Activated naive CD4-positive, alpha-beta T cell treated with anti-CD3 and anti-CD28 coated beads, Interleukin-2, amount 10 ng/mL, durations not matched to agents 7 days and 5 days (primary cell): ENCODE measurements around the gene INPP5A.
"Not testable (repeated sequence)": the region's sequence is repeated elsewhere in the genome, so short reads cannot be mapped to it uniquely, and the experiment has no call there.

ENCODE experiments used
- CTCF ChIA-PET: fragments of 350-600 bp; sonication (Branson Sonifier 250); formaldehyde crosslinking; loops from one replicate; lab custom pipeline; 2021; ENCODE audit warnings: antibody characterized with exemption; lab: Charles Lee
- DNase-seq: peaks from one replicate; pipeline ENCODE4 v3.0.0-alpha.2; 2020
- H3K27ac Mint-ChIP-seq: one replicate; pipeline ENCODE4 v1.8.0; 2021; ENCODE audit warnings: mild to moderate bottlenecking, moderate library complexity, mixed read lengths
- H3K27me3 Mint-ChIP-seq: one replicate; pipeline ENCODE4 v1.8.0; 2021; ENCODE audit warnings: mild to moderate bottlenecking, mixed read lengths
- H3K36me3 Mint-ChIP-seq: one replicate; pipeline ENCODE4 v1.8.0; 2021; ENCODE audit warnings: mixed read lengths
- H3K4me1 Mint-ChIP-seq: one replicate; pipeline ENCODE4 v1.8.0; 2021; ENCODE audit warnings: mixed read lengths
- H3K4me3 Mint-ChIP-seq: one replicate; pipeline ENCODE4 v1.8.0; 2021; ENCODE audit warnings: mild to moderate bottlenecking, moderate library complexity, mixed read lengths
- H3K9me3 Mint-ChIP-seq: one replicate; pipeline ENCODE4 v1.8.0; 2021; ENCODE audit warnings: mixed read lengths

Gene INPP5A

DNA sequence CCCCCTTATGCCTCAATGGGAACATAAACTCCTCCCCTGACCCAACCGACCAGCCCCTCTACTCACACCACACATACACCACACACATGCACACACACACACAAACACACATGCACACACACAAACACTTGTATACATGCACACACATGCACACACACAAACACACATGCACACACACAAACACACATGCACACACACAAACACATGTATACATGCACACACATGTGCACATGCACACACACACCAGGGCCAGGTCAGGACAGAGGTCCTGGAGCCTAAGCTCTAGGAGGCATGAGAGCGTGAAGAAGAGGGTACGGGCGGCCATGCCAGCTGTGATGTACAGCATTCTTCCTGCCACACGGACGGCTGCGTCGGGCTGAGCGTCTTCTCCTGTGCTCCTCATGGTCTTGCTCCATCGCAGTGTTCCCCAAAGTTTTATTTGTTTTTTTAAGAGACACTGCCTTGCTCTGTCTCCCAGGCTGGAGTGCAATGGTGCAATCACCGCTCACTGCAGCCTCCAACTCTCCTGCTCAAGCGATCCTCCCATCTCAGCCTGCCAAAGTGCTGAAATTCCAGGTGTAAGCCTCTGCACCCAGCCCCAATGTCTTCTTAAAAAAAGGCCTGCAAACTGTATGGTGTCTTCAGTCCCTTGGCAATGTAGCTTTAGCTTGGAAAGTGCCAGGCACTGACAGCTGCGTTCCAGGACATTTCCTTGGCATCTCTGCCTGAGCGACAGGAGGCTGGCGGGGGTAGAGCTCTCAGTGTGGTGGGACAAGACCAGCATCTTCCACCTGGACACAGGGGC, 38.8 kb upstream of the INPP5A start:
- Mint-ChIP-seq H3K36me3 (no peaks in the 10 kb centered on the region), H3K4me1 (no peaks in the 10 kb centered on the region), H3K4me3 (no peak overlapping the region), H3K27ac (no peak overlapping the region), H3K9me3 (no peaks in the 10 kb centered on the region), H3K27me3 (peaks cover 7% of the 10 kb centered on the region)
- CTCF ChIA-PET: no interaction called here
- no peak for DNase-seq

DNA sequence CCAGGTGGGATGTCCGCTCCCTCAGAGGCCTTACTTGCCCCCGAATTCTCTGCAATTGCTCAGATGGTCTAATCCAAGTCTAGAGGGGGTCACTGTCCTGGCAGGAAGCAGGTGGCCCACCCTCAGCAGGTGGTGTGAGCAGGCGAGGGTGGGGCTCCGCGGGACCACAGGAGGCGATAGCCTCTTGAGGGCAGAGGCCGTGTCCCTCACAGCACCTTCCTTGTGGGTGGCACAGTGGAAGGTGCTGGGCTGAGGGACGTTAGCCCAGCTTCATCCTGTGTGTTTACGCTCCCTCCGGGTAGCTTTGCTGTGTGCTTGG, 38.3 kb upstream of the INPP5A start:
- CTCF ChIA-PET: no interaction called here
- Mint-ChIP-seq H3K4me1 (no peaks in the 10 kb centered on the region), H3K9me3 (no peaks in the 10 kb centered on the region), H3K27ac (no peak overlapping the region), H3K27me3 (peaks cover 7% of the 10 kb centered on the region), H3K4me3 (no peak overlapping the region), H3K36me3 (no peaks in the 10 kb centered on the region)
- no peak for DNase-seq

DNA sequence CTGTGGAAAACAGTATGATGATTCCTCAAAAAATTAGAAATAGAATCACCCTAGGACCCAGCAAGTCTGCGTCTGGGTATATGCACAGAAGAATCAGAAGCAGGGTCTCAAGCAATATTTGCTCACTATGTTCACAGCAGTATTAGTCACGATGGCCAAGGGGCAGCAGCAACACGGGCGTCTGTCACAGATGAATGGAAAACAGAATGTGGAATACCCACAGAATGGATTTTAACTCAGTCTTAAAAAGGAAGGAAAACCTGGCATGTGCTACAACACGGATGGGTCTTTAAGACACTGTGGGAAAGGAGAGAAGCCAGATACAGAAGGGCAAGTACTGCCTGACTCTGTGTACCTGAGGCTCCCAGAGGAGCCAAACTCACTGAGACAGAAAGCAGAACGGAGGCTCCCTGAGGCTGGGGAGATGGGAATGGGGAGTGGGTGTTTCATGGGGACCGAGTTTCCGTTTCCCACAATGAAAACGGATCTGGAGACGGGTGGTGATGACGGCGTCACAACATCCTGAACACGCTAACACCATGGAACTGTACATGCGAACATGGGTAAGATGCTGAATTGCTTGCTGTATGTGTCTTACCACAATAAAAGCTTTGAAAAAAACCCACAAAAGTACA, 36.7 kb upstream of the INPP5A start:
- H3K4me1 Mint-ChIP-seq: no peaks in the 10 kb centered on the region
- H3K4me3 Mint-ChIP-seq: no peak overlapping the region
- H3K9me3 Mint-ChIP-seq: no peaks in the 10 kb centered on the region
- DNase-seq: no peak
- CTCF ChIA-PET: no interaction called here
- no peaks in the 10 kb centered on the region for H3K36me3 Mint-ChIP-seq
- H3K27ac Mint-ChIP-seq: no peak overlapping the region
- H3K27me3 Mint-ChIP-seq: peaks cover 7% of the 10 kb centered on the region

DNA sequence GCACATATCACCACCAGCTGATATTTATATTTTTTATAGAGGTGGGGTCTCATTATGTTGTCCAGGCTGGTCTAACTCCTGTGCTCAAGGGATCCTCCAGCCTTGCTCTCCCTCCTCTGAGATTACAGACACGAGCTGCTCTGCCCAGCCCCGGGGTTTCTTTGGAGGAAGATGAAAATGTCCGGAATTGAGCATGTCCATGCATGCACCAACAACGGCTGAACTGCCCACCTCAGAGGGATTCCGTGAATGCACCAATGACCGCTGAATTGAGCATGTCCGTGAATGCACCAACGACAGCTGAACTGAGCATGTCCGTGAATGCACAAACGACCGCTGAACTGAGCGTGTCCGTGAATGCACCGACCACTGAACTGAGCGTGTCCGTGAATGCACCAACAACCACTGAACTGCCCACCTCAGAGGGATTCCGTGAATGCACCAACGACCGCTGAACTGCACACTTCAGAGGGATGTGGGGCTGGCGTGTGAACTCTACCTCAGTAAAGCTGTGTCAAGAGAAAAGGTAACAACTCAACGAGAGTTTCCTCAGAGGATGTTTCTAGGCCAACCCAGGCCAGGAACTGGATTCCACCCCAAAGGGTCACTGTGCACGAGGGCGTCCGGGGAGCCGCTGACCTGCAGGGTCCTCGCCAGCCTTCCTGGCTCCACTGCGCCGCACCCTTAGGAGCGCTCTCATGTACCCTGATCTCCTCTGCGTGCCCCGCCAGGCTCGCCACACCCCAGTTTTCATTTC, 34.9 kb upstream of the INPP5A start:
- H3K27me3 Mint-ChIP-seq: peaks cover 4% of the 10 kb centered on the region
- no peak overlapping the region for H3K4me3 Mint-ChIP-seq
- H3K36me3 Mint-ChIP-seq: no peaks in the 10 kb centered on the region
- CTCF ChIA-PET: no interaction called here
- DNase-seq: no peak
- H3K4me1 Mint-ChIP-seq: no peaks in the 10 kb centered on the region
- no peaks in the 10 kb centered on the region for H3K9me3 Mint-ChIP-seq
- no peak overlapping the region for H3K27ac Mint-ChIP-seq

DNA sequence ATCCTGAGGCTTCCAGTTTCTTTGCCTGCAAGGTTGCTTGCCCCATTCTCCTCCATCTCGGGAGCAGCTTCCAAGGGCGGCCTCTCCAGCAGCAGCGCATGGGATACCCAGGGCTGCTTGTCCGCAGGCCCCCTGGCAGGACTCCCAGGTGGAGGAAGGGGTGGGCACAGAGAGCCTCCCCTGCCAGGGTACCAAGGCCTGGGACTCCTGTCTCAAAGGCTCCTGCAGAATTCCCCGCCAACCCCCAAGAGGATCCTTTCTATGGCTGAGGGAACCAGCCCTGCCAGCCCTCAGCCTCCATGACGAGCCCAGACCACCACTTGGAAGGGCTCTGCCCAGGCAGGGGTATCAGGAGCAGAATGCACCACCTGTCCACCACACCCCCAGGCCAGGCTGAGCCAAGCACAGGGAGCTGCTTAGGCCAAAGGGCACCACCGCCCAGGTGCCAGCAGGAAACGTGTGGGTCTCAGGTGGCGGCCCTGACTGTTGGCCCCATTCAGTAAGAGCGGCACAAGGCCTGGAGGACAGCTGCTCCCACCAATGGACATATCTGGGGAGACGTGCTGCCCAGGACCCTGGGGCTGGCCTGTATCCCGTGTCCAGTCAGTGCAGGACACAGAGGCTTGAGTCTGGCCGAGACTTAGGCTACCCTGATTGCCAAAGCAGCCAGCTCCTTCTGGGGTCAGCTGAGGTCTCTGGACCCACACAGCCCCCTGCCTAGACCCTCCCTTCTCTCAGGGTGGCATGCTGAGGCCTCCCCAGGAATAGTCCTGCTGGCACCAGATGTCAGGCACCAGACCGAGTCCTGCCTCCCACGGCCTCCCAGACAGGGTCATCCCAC, 33.8 kb upstream of the INPP5A start:
- Mint-ChIP-seq H3K4me3 (no peak overlapping the region), H3K4me1 (no peaks in the 10 kb centered on the region), H3K27me3 (peaks cover 4% of the 10 kb centered on the region), H3K9me3 (no peaks in the 10 kb centered on the region), H3K36me3 (no peaks in the 10 kb centered on the region), H3K27ac (no peak overlapping the region)
- CTCF ChIA-PET: no interaction called here
- no peak for DNase-seq

DNA sequence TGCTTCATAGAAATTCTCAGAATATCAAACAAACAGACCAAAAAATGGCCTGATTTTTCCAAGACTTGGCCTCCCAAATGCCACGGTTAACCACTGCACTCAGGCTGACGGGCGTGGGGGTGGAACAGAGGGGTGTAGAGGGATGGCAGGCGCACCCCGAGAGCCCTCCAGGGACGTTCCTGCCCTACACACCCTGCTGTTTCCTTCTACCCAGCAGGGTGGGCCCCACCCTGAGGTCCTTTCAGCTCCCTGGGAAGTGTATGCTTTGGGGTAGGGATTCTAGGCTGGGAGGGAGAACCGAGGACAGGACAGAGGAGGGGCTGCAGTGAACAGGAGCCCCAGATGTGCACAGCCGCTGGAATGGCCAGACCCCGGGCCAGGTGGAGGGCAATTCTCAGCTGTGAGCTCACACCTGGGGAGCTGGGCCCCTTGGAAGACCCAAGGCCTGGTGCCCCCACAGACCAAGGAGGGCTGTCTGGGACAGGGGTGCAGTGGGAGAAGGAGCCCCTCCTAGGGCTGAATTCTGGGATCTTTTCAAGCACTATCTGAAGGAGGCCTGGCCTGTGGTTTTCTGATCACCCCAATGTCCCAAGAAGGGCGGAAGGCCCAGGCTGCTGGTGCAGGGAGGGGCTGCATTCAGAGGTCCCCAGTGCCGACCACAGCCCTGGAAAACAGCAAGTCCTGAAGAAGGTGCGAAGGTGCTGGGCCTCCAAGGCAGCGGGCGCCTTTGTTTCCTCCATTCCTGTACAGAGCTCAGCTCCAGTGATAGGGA, 32.9 kb upstream of the INPP5A start:
- DNase-seq: no peak
- no peak overlapping the region for H3K27ac Mint-ChIP-seq
- CTCF ChIA-PET: no interaction called here
- no peaks in the 10 kb centered on the region for H3K9me3 Mint-ChIP-seq
- no peaks in the 10 kb centered on the region for H3K4me1 Mint-ChIP-seq
- no peaks in the 10 kb centered on the region for H3K36me3 Mint-ChIP-seq
- H3K4me3 Mint-ChIP-seq: no peak overlapping the region
- peaks cover 4% of the 10 kb centered on the region for H3K27me3 Mint-ChIP-seq

DNA sequence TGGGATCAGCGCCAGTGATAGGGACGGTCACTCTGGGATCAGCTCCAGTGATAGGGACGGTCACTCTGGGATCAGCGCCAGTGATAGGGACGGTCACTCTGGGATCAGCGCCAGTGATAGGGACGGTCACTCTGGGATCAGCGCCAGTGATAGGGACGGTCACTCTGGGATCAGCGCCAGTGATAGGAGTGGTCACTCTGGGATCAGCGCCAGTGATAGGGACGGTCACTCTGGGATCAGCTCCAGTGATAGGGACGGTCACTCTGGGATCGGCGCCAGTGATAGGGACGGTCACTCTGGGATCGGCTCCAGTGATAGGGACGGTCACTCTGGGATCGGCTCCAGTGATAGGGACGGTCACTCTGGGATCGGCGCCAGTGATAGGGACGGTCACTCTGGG, 32.0 kb upstream of the INPP5A start:
- H3K36me3 Mint-ChIP-seq, H3K9me3 Mint-ChIP-seq: not testable (repeated sequence)

DNA sequence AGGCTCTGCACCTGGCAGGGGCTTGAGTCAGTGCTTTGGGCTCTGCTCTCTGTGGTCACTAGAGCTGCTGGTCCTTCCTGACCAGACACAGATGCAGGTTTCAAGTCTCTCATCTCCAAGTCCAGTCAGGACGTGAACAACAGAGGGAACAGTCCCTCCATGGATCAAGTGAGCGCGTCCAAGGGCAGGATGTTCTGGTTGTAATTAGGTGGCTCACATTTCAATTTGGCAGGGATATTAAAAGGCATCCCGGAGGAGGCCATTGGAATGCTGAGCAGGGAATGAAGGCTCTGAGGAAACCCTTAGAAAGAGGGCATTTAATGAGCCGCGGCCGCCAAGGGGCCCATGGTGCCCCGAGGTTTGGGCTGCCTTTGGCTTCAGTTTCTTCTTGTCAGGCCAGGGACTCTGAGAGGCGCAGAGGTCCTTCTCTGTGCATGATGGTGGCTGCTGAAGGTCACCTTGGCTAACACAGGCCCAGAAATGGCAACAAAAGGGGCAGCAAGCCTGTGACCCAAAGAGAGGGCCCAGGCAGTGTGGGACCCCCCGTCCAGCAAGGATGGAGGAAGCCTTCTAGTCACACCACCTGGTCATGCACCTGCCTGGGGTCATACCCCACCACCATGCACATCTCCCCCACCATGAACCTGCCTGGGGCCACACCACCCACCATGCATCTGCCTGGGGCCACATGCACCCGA, 30.7 kb upstream of the INPP5A start:
- CTCF ChIA-PET: no interaction called here
- Mint-ChIP-seq H3K9me3 (no peaks in the 10 kb centered on the region), H3K27ac (no peak overlapping the region), H3K36me3 (no peaks in the 10 kb centered on the region), H3K27me3 (no peaks in the 10 kb centered on the region), H3K4me3 (no peak overlapping the region), H3K4me1 (no peaks in the 10 kb centered on the region)
- no peak for DNase-seq

More for the DNA sequence above, 32.0 kb upstream of the INPP5A start:
- H3K27me3 Mint-ChIP-seq, CTCF ChIA-PET, H3K27ac Mint-ChIP-seq, H3K4me3 Mint-ChIP-seq, H3K4me1 Mint-ChIP-seq, DNase-seq: not testable (repeated sequence)

DNA sequence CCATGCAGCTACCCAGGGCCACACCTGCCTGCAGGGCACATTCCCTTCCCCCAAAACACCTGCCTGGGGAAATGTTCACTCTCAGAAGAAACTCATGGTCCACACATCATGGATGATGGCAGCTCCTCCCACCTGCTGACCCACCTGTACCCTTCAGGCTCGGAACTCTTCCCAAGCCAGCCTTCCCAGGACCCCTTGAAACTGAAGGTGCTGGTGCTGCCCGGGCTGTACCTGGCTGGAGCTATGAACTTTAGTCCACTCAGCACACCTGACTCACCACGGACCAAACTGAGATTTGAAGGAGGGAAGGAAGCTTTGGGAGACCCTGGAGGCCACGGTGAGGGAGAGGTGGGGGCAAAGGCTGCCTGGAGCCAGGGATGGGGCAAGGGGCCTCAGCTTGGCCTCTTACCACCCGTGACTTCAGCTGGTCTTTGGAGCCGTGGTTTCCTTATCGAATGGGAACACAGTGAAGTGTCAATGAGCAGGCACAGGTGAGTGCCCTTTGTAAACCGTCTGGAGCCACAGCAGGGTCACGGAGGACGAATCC, 30.1 kb upstream of the INPP5A start:
- Mint-ChIP-seq H3K27ac (no peak overlapping the region), H3K4me3 (no peak overlapping the region), H3K27me3 (peaks cover 2% of the 10 kb centered on the region), H3K4me1 (no peaks in the 10 kb centered on the region), H3K36me3 (no peaks in the 10 kb centered on the region), H3K9me3 (no peaks in the 10 kb centered on the region)
- CTCF ChIA-PET: no interaction called here
- no peak for DNase-seq

DNA sequence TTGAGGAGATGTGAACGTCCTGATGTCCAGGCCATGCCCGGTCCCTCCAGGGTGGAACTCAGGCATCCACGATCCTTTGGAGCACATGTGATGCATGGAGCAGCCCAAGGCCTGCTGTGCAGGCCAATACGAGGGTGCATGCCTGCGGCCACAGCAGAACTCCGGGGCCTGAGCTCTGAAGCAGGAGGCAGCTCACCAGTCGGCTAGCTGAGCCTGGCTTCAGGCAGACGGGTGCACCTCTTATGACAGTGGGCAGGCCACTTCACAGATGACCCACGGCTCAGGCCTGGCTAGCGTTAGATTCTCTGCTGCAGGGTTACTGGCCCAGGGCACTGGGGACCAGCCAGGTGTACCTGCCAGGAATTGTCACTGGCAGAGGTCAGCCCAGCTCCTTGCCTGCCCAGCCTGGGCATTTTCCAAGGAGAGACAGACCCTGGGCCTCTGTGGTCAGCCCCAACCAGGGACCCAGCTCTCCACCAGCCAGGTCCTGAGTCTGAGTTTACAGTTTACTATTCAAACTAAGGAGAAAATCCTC, 29.6 kb upstream of the INPP5A start:
- no peak overlapping the region for H3K4me3 Mint-ChIP-seq
- no peak overlapping the region for H3K27ac Mint-ChIP-seq
- H3K27me3 Mint-ChIP-seq: peaks cover 7% of the 10 kb centered on the region
- no peaks in the 10 kb centered on the region for H3K36me3 Mint-ChIP-seq
- CTCF ChIA-PET: no interaction called here
- no peaks in the 10 kb centered on the region for H3K9me3 Mint-ChIP-seq
- no peaks in the 10 kb centered on the region for H3K4me1 Mint-ChIP-seq
- DNase-seq: no peak

DNA sequence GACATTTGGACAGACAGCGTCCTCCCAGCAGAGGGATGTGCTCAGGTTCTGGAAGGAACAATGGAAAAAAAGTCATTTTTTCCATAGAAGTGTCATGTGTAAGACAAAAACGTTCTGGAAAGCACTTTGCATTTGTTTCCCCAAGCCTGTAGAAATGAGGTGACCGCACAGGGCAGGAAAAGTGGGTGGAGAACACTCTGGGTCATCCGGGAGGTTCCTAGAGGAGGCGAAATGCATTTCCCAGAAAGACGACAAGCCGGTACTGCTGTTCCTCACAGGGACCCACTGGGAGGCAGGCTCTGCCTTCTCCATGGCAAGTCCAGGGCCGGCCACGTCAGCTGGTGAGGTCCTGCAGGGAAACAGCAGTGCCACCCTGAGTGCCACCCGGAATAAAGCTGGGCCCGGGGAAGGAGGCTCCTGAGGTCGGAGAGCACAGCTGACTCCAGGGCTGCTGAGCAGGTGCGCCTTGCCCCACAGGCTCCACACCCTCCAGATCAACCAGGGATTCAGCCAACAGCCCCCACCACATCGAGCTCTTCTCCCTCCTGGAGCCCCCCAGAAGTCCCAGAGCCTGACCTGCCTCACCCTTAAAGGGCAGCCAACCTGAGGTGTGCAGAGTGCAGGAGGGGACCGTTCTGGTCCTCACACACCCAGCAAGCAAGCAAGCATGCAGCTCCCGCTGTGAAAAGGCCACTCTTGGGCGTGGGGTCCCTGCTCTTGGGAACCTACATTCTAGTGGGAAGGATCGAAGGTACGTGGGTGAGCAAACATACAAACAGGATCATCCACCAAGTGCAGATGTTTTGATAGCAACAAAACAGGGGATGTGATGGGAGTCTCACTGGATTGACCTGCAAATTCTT, 28.8 kb upstream of the INPP5A start:
- no peaks in the 10 kb centered on the region for H3K36me3 Mint-ChIP-seq
- H3K4me1 Mint-ChIP-seq: no peaks in the 10 kb centered on the region
- peaks cover 8% of the 10 kb centered on the region for H3K27me3 Mint-ChIP-seq
- no peaks in the 10 kb centered on the region for H3K9me3 Mint-ChIP-seq
- no peak overlapping the region for H3K27ac Mint-ChIP-seq
- H3K4me3 Mint-ChIP-seq: no peak overlapping the region
- CTCF ChIA-PET: no interaction called here
- no peak for DNase-seq

DNA sequence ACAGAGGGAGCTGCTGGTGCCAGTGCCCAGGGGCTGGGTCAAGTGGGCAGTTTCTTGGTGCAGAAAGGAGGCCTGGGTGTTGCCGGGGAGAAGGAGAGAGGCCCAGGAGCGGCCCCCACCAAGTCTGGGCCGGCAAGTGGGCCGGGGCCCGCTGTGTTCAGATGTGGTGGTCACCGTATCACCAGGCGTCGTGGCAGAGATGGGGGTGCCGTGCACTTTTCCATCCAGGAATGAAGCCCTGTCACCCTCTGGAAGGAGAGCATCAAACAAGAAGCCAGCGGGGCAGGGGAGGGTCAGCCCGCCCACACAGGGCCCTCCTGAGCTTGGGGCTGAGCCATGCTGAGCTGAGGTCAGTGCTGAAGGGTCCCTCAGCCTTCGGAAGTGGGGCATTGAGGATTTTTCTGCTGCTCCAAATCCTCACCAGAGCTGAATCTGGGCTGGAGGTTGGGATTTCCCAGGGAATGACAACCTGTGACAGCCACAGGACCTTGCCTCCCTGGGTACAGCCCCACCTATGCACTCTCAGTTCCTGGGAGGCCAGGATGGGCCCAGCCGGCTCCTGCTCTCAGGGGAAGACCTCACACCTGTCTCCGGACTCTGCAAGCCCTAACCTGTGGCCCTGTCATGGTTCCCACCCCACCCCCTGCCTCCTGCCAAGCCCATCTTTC, 27.9 kb upstream of the INPP5A start:
- Mint-ChIP-seq H3K36me3 (no peaks in the 10 kb centered on the region), H3K27me3 (peaks cover 8% of the 10 kb centered on the region), H3K4me3 (no peak overlapping the region), H3K9me3 (no peaks in the 10 kb centered on the region), H3K4me1 (no peaks in the 10 kb centered on the region), H3K27ac (no peak overlapping the region)
- no peak for DNase-seq
- CTCF ChIA-PET: no interaction called here
